ENCODE data around the gene RIT2. TPM values are rescaled to one million over a fixed set of nuclear protein-coding genes. Genes with fewer than 3 reads are reported as not detected.

The RIT2 gene
- total and polyA plus RNA-seq, 8 donors: not detected

DNA sequence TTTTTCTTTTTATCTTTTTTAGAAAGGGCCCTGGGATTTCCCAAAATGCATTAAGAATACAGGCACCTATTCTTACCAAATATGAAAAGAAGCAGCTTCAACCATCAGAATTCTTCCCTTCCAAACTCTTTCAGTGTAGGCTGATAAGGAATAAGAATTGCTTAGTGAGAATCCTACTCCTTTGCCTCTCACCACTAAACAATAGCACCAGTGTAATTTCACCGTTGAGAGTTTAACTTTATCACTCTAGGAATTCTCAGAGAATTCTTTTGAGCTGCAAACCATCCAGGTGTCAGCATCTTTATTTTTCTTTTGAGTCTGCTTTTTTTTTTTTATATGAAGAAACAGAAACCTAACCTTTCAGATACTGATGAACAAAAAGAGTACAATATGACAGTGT lies 194.9 kb downstream of the RIT2 start:
- no peaks in the 10 kb centered on the region for H3K36me3 ChIP-seq
- no peaks in the 10 kb centered on the region for H3K4me1 ChIP-seq
- 16 to 35% (median 23%) methylated on average over 1 of the region's 1 CpG for WGBS, 5 donors
- TF ChIP-seq, protein P1, sequence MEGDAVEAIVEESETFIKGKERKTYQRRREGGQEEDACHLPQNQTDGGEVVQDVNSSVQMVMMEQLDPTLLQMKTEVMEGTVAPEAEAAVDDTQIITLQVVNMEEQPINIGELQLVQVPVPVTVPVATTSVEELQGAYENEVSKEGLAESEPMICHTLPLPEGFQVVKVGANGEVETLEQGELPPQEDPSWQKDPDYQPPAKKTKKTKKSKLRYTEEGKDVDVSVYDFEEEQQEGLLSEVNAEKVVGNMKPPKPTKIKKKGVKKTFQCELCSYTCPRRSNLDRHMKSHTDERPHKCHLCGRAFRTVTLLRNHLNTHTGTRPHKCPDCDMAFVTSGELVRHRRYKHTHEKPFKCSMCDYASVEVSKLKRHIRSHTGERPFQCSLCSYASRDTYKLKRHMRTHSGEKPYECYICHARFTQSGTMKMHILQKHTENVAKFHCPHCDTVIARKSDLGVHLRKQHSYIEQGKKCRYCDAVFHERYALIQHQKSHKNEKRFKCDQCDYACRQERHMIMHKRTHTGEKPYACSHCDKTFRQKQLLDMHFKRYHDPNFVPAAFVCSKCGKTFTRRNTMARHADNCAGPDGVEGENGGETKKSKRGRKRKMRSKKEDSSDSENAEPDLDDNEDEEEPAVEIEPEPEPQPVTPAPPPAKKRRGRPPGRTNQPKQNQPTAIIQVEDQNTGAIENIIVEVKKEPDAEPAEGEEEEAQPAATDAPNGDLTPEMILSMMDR (IDR thresholded peaks at IDR 0.05): no peak
- TF ChIP-seq POLR2A (IDR thresholded peaks at IDR 0.05): no peak
- TF ChIP-seq POLR2AphosphoS5 (IDR thresholded peaks at IDR 0.05): no peak
- TF ChIP-seq EP300 (IDR thresholded peaks at IDR 0.05): no peak
- H3K4me3 ChIP-seq: no peak overlapping the region
- intact Hi-C loops (cut with DNase I; ENCODE audit: low total_unique reads): no loop called here
- no peaks in the 10 kb centered on the region for H3K27me3 ChIP-seq
- DNase-seq: no peak
- H3K27ac ChIP-seq: no peak overlapping the region
- no peaks in the 10 kb centered on the region for H3K9me3 ChIP-seq

DNA sequence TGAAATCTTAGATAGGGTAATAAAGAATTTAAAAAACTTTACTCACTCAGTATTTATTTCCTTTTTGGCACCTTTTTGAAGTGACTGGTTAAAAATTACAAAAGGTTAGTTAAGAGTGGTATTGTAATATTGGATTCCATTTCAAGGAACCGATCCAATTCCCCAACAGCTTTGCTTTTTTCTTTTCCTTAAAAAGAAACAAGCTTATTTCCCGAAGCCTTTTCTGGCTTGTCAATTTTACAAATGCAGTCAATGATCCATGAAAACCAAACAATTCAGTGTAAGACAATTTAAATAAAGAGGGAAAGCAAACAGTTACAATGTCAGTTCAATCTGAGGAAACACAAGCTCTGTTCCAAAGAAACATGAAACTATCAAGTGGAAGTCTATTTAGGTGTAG lies 200.2 kb downstream of the RIT2 start:
- Histone ChIP-seq H3K27ac (no peak overlapping the region), H3K4me1 (no peaks in the 10 kb centered on the region), H3K36me3 (no peaks in the 10 kb centered on the region), H3K9me3 (no peaks in the 10 kb centered on the region), H3K4me3 (no peak overlapping the region), H3K27me3 (no peaks in the 10 kb centered on the region)
- TF ChIP-seq EP300 (IDR thresholded peaks at IDR 0.05) (no peak), POLR2A (IDR thresholded peaks at IDR 0.05) (no peak), POLR2AphosphoS5 (IDR thresholded peaks at IDR 0.05) (no peak)
- TF ChIP-seq, protein P1 (IDR thresholded peaks at IDR 0.05): no peak
- intact Hi-C loops (cut with DNase I; ENCODE audit: low total_unique reads): no loop called here
- no peak for DNase-seq
- 17 to 38% (median 29%) methylated on average over 2 of the region's 2 CpGs for WGBS, 5 donors

DNA sequence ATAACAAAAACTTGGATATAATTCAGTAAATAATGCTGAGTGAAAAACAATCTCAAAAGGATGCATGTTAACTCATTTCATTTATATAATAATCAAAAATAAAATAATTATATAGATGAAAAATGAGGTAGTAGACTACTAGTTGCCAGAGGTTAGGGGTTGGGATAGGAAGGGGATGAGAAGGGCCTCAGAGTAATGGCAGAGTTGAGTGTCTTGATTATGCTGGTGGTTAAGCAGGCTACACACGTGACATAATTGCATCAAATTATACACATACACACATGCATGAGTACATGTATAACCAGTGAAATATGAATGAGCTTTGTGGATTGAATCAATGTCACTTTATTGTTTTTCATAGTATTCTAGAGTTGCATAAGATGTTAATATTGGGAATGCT lies 201.0 kb downstream of the RIT2 start:
- intact Hi-C loops (cut with DNase I; ENCODE audit: low total_unique reads): no loop called here
- no peak for DNase-seq
- H3K4me3 ChIP-seq: no peak overlapping the region
- no peak overlapping the region for H3K27ac ChIP-seq
- 80 to 89% (median 83%) methylated on average over 1 of the region's 1 CpG for WGBS, 5 donors
- no peaks in the 10 kb centered on the region for H3K27me3 ChIP-seq
- H3K9me3 ChIP-seq: no peaks in the 10 kb centered on the region
- TF ChIP-seq EP300 (IDR thresholded peaks at IDR 0.05): no peak
- TF ChIP-seq POLR2A (IDR thresholded peaks at IDR 0.05): no peak
- TF ChIP-seq POLR2AphosphoS5 (IDR thresholded peaks at IDR 0.05): no peak
- TF ChIP-seq, protein P1 (IDR thresholded peaks at IDR 0.05): no peak
- H3K4me1 ChIP-seq: no peaks in the 10 kb centered on the region
- H3K36me3 ChIP-seq: no peaks in the 10 kb centered on the region

DNA sequence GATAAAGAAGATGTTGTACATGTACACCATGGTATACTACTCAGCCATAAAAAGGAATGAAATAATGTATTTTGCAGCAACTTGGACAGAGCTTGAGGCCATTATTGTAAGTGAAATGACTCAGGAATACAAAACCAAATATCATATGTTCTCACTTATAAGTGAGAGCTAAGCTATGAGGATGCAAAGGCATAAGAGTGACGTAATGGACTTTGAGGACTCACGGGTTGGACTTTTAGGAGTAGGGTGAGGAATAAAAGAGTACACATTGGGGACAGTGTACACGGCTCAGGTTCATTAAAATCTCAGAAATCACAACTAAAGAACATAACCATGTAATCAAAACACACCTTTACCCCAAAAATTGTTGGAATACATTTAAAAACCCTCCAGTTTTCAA lies 206.4 kb downstream of the RIT2 start:
- TF ChIP-seq, protein P1 (IDR thresholded peaks at IDR 0.05): no peak
- TF ChIP-seq EP300 (IDR thresholded peaks at IDR 0.05) (no peak), POLR2A (IDR thresholded peaks at IDR 0.05) (no peak), POLR2AphosphoS5 (IDR thresholded peaks at IDR 0.05) (no peak)
- 91 to 99% (median 93%) methylated on average over 3 of the region's 3 CpGs for WGBS, 5 donors
- intact Hi-C loops (cut with DNase I; ENCODE audit: low total_unique reads): no loop called here
- no peaks in the 10 kb centered on the region for H3K36me3 ChIP-seq
- no peaks in the 10 kb centered on the region for H3K4me1 ChIP-seq
- DNase-seq: no peak
- no peaks in the 10 kb centered on the region for H3K9me3 ChIP-seq
- no peak overlapping the region for H3K27ac ChIP-seq
- no peak overlapping the region for H3K4me3 ChIP-seq
- H3K27me3 ChIP-seq: no peaks in the 10 kb centered on the region
